CD4-positive, alpha-beta T cell (primary cell): ENCODE results near the gene GDPD4. TPM values are rescaled to one million over a fixed set of nuclear protein-coding genes. Genes with fewer than 3 reads are reported as not detected.
A peak's percentile ranks its signal among the peaks of the same experiment; 100 is the strongest.

Experiments
- ATAC-seq: fragments of 200-7000 bp; cut with Tn5 transposase; one replicate; pipeline ENCODE4 v1.10.0; 2022; ENCODE audit warnings: mild to moderate bottlenecking; ENCODE audit not compliant: poor library complexity
- CTCF ChIA-PET: fragments of 350-600 bp; sonication (Branson Sonifier 250); formaldehyde crosslinking; loops from one replicate; lab custom pipeline; 2021; ENCODE audit warnings: antibody characterized with exemption, inconsistent platforms; lab: Charles Lee
- POLR2A ChIA-PET: fragments of 350-600 bp; sonication (Branson Sonifier 250); formaldehyde crosslinking; loops from one replicate; lab custom pipeline; 2021; ENCODE audit warnings: antibody characterized with exemption, inconsistent platforms; lab: Charles Lee
- DNase-seq, 14 experiments: peaks; one replicate each; pipeline ENCODE4 v3.0.0-alpha.2; 2013 to 2020; ENCODE audit warnings: mixed read lengths in 2 of 14
- H3K27ac ChIP-seq, 2 donors: one replicate each; pipeline versions ENCODE4 v1.5.1 to v1.7.0; 2013; ENCODE audit warnings: low read length in 2 of 2, low read depth in 1 of 2, mild to moderate bottlenecking in 1 of 2
- H3K27me3 ChIP-seq, 2 experiments: 1 replicate in 1 of 2; 2 replicates in 1 of 2; pipeline versions ENCODE4 v1.6.1 to v1.7.0; 2013; ENCODE audit warnings: low read length in 2 of 2, control low read depth in 1 of 2, mild to moderate bottlenecking in 1 of 2, moderate library complexity in 1 of 2; ENCODE audit not compliant: insufficient read depth in 2 of 2, control insufficient read depth in 1 of 2
- H3K36me3 ChIP-seq: one replicate; pipeline ENCODE4 v1.6.1; 2013; ENCODE audit warnings: low read length, control low read depth; ENCODE audit not compliant: insufficient read depth
- H3K4me1 ChIP-seq: one replicate; pipeline ENCODE4 v1.6.1; 2013; ENCODE audit warnings: low read length, control low read depth; ENCODE audit not compliant: insufficient read depth
- H3K4me3 ChIP-seq: one replicate; pipeline ENCODE4 v1.5.1; 2013; ENCODE audit warnings: mild to moderate bottlenecking, low read length, moderate library complexity
- H3K9me3 ChIP-seq, 2 experiments: 1 replicate in 1 of 2; 2 replicates in 1 of 2; pipeline versions ENCODE4 v1.6.1 to v1.7.0; 2013; ENCODE audit warnings: low read length in 2 of 2, mild to moderate bottlenecking in 2 of 2, control low read depth in 1 of 2, moderate library complexity in 1 of 2; ENCODE audit not compliant: control insufficient read depth in 1 of 2, insufficient read depth in 1 of 2
- H3K27ac Mint-ChIP-seq: one replicate; pipeline ENCODE4 v1.8.0; 2020; ENCODE audit warnings: mixed read lengths
- H3K27me3 Mint-ChIP-seq: one replicate; pipeline ENCODE4 v1.8.0; 2021; ENCODE audit warnings: mixed read lengths
- H3K36me3 Mint-ChIP-seq: one replicate; pipeline ENCODE4 v1.8.0; 2021; ENCODE audit warnings: low read depth, mixed read lengths
- H3K4me1 Mint-ChIP-seq: one replicate; pipeline ENCODE4 v1.8.0; 2021; ENCODE audit warnings: low read depth, mixed read lengths
- H3K4me3 Mint-ChIP-seq: one replicate; pipeline ENCODE4 v1.8.0; 2020; ENCODE audit warnings: mild to moderate bottlenecking, mixed read lengths
- H3K9me3 Mint-ChIP-seq: one replicate; pipeline ENCODE4 v1.8.0; 2020; ENCODE audit warnings: mixed read lengths
- intact Hi-C, 2 experiments: fragments of 100-400 bp; cut with DNase I in 1 of 2; cut with micrococcal nuclease in 1 of 2; formaldehyde crosslinking; loops; one replicate each; pipeline versions ENCODE4 v1.15.1 to v1.9.0; 2023 to 2025; cut with DNase I, micrococcal nuclease
- total RNA-seq, 174 experiments: library from RNA in 2 of 174; stranded (reverse) in 2 of 174; gene quantifications; one replicate each; pipeline ENCODE4 v1.2.3 and lab custom pipeline; 2021 to 2026
- TF ChIP-seq, protein P1 (sequence below): fragments of 200-600 bp; IDR thresholded peaks from one replicate; pipeline ENCODE4 v1.8.0; 2022; ENCODE audit warnings: antibody characterized with exemption, mild to moderate bottlenecking

GDPD4 gene
- total RNA-seq, 2 experiments from 2014 or later, result not detected

DNA sequence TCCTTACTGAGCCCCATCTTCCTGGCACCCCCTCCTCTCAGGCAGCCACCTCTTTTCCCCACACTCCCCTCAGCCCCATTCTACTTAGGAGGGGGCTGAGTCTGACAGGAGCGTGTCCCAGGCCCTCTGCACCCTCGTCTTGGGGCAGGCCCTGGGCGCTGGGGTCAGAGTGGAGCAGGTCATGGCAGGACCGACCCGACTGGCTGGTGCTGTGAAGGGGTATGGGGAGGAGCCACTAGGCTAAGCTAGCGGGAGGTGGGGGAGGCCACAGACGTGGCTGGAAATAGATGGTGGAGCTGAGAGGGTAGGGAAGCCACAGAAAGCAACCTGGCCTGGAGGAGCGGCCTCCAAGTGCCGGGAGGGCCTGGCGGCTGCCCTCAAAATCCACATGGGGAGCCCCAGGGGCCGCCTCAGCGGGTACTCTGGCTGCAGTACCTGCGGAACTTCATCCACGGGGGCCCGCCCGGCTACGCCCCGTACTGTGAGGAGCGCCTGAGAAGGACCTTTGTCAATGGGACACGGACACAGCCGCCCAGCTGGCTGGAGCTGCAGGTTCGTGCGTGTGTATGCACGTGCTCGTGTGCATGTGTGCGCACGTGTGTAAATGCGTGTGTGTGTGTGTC, 111.8 kb downstream of the GDPD4 start:
- intact Hi-C loops, result loop anchor here (2.0 to 5.0 kb wide), 2 partner anchors 142 to 143 kb away; no protein-coding TSS in a partner anchor
- no peak overlapping the region for H3K4me3 Mint-ChIP-seq
- Histone ChIP-seq H3K36me3 (no peaks in the 10 kb centered on the region), H3K27me3 (no peaks in the 10 kb centered on the region), H3K9me3 (no peaks in the 10 kb centered on the region), H3K27ac (no peak overlapping the region), H3K4me3 (no peak overlapping the region), H3K4me1 (no peaks in the 10 kb centered on the region)
- TF ChIP-seq, protein P1, sequence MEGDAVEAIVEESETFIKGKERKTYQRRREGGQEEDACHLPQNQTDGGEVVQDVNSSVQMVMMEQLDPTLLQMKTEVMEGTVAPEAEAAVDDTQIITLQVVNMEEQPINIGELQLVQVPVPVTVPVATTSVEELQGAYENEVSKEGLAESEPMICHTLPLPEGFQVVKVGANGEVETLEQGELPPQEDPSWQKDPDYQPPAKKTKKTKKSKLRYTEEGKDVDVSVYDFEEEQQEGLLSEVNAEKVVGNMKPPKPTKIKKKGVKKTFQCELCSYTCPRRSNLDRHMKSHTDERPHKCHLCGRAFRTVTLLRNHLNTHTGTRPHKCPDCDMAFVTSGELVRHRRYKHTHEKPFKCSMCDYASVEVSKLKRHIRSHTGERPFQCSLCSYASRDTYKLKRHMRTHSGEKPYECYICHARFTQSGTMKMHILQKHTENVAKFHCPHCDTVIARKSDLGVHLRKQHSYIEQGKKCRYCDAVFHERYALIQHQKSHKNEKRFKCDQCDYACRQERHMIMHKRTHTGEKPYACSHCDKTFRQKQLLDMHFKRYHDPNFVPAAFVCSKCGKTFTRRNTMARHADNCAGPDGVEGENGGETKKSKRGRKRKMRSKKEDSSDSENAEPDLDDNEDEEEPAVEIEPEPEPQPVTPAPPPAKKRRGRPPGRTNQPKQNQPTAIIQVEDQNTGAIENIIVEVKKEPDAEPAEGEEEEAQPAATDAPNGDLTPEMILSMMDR, result no peak
- POLR2A ChIA-PET, result interaction anchor here (0.5 kb wide), 1 partner anchor 60 kb away, joined by 3 read pairs; no protein-coding TSS in a partner anchor
- H3K4me1 Mint-ChIP-seq, result no peaks in the 10 kb centered on the region
- no peak overlapping the region for H3K27ac Mint-ChIP-seq
- CTCF ChIA-PET, result interaction anchor here (1.1 to 4.1 kb wide), 2 partner anchors 62 to 142 kb away, joined by 4 to 23 read pairs; partner anchors contain the start of gene MYO7A
- ATAC-seq (no peak), DNase-seq (no peak)
- no peaks in the 10 kb centered on the region for H3K36me3 Mint-ChIP-seq
- no peaks in the 10 kb centered on the region for H3K27me3 Mint-ChIP-seq
- H3K9me3 Mint-ChIP-seq, result no peaks in the 10 kb centered on the region

DNA sequence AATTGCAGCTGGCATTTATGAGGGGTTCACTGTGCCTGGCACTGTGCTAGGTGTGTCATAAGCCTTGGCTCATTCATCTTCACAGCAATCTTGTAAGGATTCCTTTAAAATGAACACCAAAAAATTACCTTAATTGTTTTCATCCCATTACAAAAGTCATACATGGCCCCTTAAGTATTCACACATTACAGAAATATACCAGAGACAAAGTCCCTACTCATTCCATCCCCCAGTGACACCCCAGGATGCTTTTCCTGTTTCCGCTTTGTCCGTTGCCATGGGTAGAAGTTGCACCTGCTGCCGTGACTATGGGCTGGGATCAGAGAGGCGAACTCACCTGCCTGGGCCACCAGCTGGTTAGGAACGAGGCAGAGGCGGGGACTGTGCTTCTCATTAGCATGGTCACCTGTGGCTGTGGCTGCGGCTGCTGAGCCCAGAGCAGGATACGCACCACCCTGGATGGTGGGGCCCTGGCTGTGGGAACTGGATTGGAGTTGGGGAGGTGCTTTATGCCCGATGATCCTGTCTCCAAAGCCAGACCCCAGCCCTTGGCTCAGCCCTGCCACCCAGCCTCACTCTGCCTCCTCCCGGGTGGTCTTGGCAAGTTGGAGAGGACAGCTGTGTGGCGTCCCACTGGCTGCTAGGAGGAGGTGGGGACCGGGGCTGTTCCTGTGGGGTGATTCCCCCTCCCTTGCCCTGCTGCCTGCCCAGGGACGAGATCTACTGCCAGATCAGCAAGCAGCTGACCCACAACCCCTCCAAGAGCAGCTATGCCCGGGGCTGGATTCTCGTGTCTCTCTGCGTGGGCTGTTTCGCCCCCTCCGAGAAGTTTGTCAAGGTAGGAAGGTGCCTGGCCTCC, 112.6 kb downstream of the GDPD4 start:
- no peaks in the 10 kb centered on the region for H3K9me3 Mint-ChIP-seq
- intact Hi-C loops, result loop anchor here (1.0 to 5.0 kb wide), 3 partner anchors 62 to 142 kb away; no protein-coding TSS in a partner anchor
- Histone ChIP-seq H3K4me1 (no peaks in the 10 kb centered on the region), H3K4me3 (no peak overlapping the region), H3K27me3 (no peaks in the 10 kb centered on the region), H3K27ac (no peak overlapping the region), H3K9me3 (no peaks in the 10 kb centered on the region), H3K36me3 (no peaks in the 10 kb centered on the region)
- H3K27ac Mint-ChIP-seq, result no peak overlapping the region
- TF ChIP-seq, protein P1, result peak; percentile 16
- CTCF ChIA-PET, result interaction anchor here (1.1 to 4.1 kb wide), 2 partner anchors 62 to 141 kb away, joined by 4 to 23 read pairs; partner anchors contain the start of gene MYO7A
- no peaks in the 10 kb centered on the region for H3K4me1 Mint-ChIP-seq
- no peak for DNase-seq
- no peaks in the 10 kb centered on the region for H3K36me3 Mint-ChIP-seq
- H3K4me3 Mint-ChIP-seq, result no peak overlapping the region
- no peak for ATAC-seq
- POLR2A ChIA-PET, result interaction anchor here (0.5 kb wide), 1 partner anchor 60 kb away, joined by 3 read pairs; no protein-coding TSS in a partner anchor
- H3K27me3 Mint-ChIP-seq, result no peaks in the 10 kb centered on the region

DNA sequence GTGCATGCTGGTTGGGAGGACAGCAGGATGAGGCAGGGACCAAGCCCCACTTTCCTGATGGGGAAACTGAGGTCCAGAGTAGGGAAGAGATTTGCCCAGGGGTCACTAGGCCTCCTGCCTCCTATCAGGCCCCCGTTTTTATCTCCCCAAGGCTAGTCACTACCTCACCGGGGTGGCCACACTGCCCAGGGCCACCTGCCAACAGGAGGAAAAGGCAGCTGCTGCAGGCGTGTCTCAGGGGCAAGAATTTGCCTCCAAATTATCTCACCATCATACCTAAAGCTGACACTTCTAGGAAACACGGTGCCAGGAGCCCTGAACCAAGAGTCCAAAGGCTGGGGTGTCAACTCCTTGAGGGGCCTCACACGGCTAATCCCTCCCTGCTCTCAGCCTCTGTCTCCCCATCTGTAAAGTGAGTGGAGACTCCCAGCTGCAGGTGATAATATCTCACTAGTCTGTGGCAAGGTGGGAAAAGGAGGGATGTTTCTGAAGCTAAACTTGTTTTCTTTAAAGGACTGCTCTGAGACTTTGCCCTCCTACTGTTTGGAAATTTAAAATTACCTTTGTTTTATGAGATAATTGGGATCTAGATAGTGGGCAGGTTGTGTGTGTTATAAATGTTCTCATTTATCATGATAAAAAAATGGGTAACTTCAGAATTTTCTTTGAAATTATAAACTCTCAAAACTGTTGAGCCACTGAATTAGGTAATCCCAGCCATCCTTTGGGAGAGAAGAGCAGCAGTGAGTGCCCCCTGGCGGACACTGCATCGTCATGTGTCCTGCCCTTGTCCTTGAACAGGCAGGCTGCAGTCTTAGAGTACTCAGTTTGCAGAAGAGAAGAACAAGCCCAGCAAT, 113.5 kb downstream of the GDPD4 start:
- no peaks in the 10 kb centered on the region for H3K4me1 ChIP-seq
- Mint-ChIP-seq H3K9me3 (no peaks in the 10 kb centered on the region), H3K4me1 (no peaks in the 10 kb centered on the region), H3K36me3 (no peaks in the 10 kb centered on the region), H3K4me3 (no peak overlapping the region), H3K27me3 (no peaks in the 10 kb centered on the region), H3K27ac (no peak overlapping the region)
- no peak overlapping the region for H3K4me3 ChIP-seq
- no peaks in the 10 kb centered on the region for H3K27me3 ChIP-seq
- no peaks in the 10 kb centered on the region for H3K9me3 ChIP-seq
- intact Hi-C loops, result loop anchor here (1.0 to 5.0 kb wide), 3 partner anchors 61 to 141 kb away; no protein-coding TSS in a partner anchor
- TF ChIP-seq, protein P1, result peak; percentile 78
- H3K36me3 ChIP-seq, result no peaks in the 10 kb centered on the region
- DNase-seq, result peak; percentile 29 to 78 (median 49)
- CTCF ChIA-PET, result interaction anchor here (0.7 to 4.1 kb wide), 2 partner anchors 61 to 141 kb away, joined by 3 to 23 read pairs; partner anchors contain the start of gene MYO7A
- POLR2A ChIA-PET, result no interaction called here
- no peak overlapping the region for H3K27ac ChIP-seq
- peak; percentile 65 for ATAC-seq
